ENCODE data around the gene FAM3C. TPM values are rescaled to one million over a fixed set of nuclear protein-coding genes. Genes with fewer than 3 reads are reported as not detected.

Gene FAM3C
- total RNA-seq, 4 donors from 2014 or later: 91.0 to 109 (median 97.9) TPM

DNA sequence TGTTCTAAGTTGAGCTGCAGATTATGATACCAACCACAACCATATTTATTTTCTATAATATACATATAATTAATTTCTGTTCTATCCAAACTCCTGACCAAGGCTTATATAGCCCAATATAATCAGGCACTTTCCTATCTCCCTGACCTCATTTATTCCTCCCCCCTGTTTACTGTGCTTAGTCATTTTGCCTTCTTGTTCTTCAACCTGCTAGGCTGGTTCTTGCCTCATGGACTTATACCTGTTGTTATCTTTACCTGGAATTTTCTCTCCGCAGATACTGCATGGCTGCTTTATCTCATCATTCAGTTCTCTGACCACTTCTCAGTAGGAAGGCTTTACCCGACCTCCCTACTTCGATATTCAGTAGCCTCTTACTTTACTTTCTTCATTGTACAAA lies 24.9 kb upstream of the FAM3C start:
- peaks cover 0 to 3% of the 10 kb centered on the region in 2 donors for H3K4me1 ChIP-seq
- WGBS, 2 donors: 47 to 55% methylated on average over 3 of the region's 3 CpGs

GRCh38 chr7:121419201-121420148 lies 23.4 kb upstream of the FAM3C start:
- intact Hi-C loops (cut with DNase I): no loop called here
- H3K36me3 ChIP-seq: no peaks in the 10 kb centered on the region
- H3K4me1 ChIP-seq: peaks cover 0 to 3% of the 10 kb centered on the region in 2 donors
- TF ChIP-seq POLR2A (IDR thresholded peaks at IDR 0.05): no peak
- no peak overlapping the region for H3K4me3 ChIP-seq (replicated peaks in 1 of 3)
- no peaks in the 10 kb centered on the region for H3K27me3 ChIP-seq
- H3K27ac ChIP-seq: no peak overlapping the region
- no peaks in the 10 kb centered on the region for H3K9me3 ChIP-seq
- no peak for DNase-seq
- 79 to 80% methylated on average over 6 of the region's 6 CpGs for WGBS, 2 donors

More for the DNA sequence above, 24.9 kb upstream of the FAM3C start:
- intact Hi-C loops (cut with DNase I): no loop called here
- TF ChIP-seq, protein P1, sequence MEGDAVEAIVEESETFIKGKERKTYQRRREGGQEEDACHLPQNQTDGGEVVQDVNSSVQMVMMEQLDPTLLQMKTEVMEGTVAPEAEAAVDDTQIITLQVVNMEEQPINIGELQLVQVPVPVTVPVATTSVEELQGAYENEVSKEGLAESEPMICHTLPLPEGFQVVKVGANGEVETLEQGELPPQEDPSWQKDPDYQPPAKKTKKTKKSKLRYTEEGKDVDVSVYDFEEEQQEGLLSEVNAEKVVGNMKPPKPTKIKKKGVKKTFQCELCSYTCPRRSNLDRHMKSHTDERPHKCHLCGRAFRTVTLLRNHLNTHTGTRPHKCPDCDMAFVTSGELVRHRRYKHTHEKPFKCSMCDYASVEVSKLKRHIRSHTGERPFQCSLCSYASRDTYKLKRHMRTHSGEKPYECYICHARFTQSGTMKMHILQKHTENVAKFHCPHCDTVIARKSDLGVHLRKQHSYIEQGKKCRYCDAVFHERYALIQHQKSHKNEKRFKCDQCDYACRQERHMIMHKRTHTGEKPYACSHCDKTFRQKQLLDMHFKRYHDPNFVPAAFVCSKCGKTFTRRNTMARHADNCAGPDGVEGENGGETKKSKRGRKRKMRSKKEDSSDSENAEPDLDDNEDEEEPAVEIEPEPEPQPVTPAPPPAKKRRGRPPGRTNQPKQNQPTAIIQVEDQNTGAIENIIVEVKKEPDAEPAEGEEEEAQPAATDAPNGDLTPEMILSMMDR (IDR thresholded peaks at IDR 0.05): no peak
- TF ChIP-seq POLR2A (IDR thresholded peaks at IDR 0.05): no peak
- no peak overlapping the region for H3K27ac ChIP-seq
- H3K27me3 ChIP-seq: no peaks in the 10 kb centered on the region
- no peak for DNase-seq
- H3K4me3 ChIP-seq (replicated peaks in 1 of 3): no peak overlapping the region
- H3K9me3 ChIP-seq: no peaks in the 10 kb centered on the region
- H3K36me3 ChIP-seq: no peaks in the 10 kb centered on the region

- H3K4me1 ChIP-seq: peaks cover 0 to 3% of the 10 kb centered on the region in 2 donors
- TF ChIP-seq, protein P1 (IDR thresholded peaks at IDR 0.05): no peak
- no peak for TF ChIP-seq POLR2A (IDR thresholded peaks at IDR 0.05)
- no peak for DNase-seq
- 83 to 93% methylated on average over 1 of the region's 1 CpG for WGBS, 2 donors
- no peak overlapping the region for H3K4me3 ChIP-seq (replicated peaks in 1 of 3)
- H3K9me3 ChIP-seq: no peaks in the 10 kb centered on the region
- no peaks in the 10 kb centered on the region for H3K36me3 ChIP-seq
- no peak overlapping the region for H3K27ac ChIP-seq
- no peaks in the 10 kb centered on the region for H3K27me3 ChIP-seq
- intact Hi-C loops (cut with DNase I): no loop called here
These were observed 20.4 kb upstream of the FAM3C start for GRCh38 chr7:121416533-121416932.

DNA sequence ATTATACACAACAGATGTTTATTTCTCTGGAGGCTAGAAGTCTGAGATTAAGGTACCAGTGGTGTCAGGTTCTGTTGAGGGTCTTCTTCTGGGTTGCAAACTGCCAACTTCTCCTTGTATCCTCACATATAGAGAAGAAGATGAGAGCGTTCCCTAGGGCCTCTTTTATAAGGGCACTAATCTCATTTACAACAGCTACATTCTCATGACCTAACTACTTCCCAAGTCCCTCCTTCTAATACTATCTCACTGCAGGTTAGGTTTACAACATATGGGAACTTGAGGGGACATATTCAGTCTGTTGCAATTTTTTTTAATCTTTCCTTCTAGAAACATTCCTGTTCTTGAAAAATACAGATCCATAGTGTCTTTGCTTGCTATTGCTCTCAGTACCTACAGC lies 18.3 kb upstream of the FAM3C start:
- intact Hi-C loops (cut with DNase I): no loop called here
- Histone ChIP-seq H3K4me1 (no peaks in the 10 kb centered on the region), H3K27me3 (no peaks in the 10 kb centered on the region), H3K9me3 (no peaks in the 10 kb centered on the region), H3K36me3 (no peaks in the 10 kb centered on the region), H3K4me3 (replicated peaks in 1 of 3) (no peak overlapping the region), H3K27ac (no peak overlapping the region)
- TF ChIP-seq POLR2A (IDR thresholded peaks at IDR 0.05): no peak
- TF ChIP-seq, protein P1 (IDR thresholded peaks at IDR 0.05): no peak
- WGBS, 2 donors: 97 to 100% methylated on average over 1 of the region's 1 CpG
- DNase-seq: no peak

GRCh38 chr7:121411597-121411979 lies 15.5 kb upstream of the FAM3C start:
- DNase-seq: no peak
- Histone ChIP-seq H3K27me3 (no peaks in the 10 kb centered on the region), H3K27ac (no peak overlapping the region), H3K4me3 (replicated peaks in 1 of 3) (no peak overlapping the region), H3K9me3 (no peaks in the 10 kb centered on the region), H3K4me1 (no peaks in the 10 kb centered on the region), H3K36me3 (no peaks in the 10 kb centered on the region)
- TF ChIP-seq POLR2A (IDR thresholded peaks at IDR 0.05): no peak
- TF ChIP-seq, protein P1 (IDR thresholded peaks at IDR 0.05): no peak
- WGBS, 2 donors: 88 to 92% methylated on average over 3 of the region's 3 CpGs
- intact Hi-C loops (cut with DNase I): no loop called here

Data from thyroid gland (tissue), 4 donors.